Astrocyte of the spinal cord (primary cell): ENCODE data around the gene SV2A.
"Not testable (repeated sequence)": the region's sequence is repeated elsewhere in the genome, so short reads cannot be mapped to it uniquely, and the experiment has no call there.

ENCODE experiments used
- DNase-seq: peaks from one replicate; pipeline ENCODE4 v3.0.0; 2011; ENCODE audit warnings: low read depth, low spot score
- H3K4me3 ChIP-seq: 2 replicates; pipeline ENCODE4 v1.5.1; 2011; ENCODE audit warnings: low read depth, mild to moderate bottlenecking, low read length, moderate library complexity
- CTCF ChIP-seq: IDR thresholded peaks from 2 replicates; pipeline ENCODE4 v1.5.1; 2012; ENCODE audit warnings: low read depth, mild to moderate bottlenecking, low read length, inconsistent platforms
- in situ Hi-C: cut with HindIII; loops from 2 replicates; pipeline ENCODE4 v1.10.0; 2017; ENCODE audit warnings: low sequenced_read_pairs

The SV2A gene

GRCh38 chr1:149962039-149962647 is 44.5 kb upstream of the SV2A start:
- in situ Hi-C loops, result no loop called here
- peak; percentile 69 for TF ChIP-seq CTCF
- H3K4me3 ChIP-seq, result no peak overlapping the region
- peak; percentile 84 for DNase-seq

GRCh38 chr1:149957548-149957947 is 39.9 kb upstream of the SV2A start:
- H3K4me3 ChIP-seq, DNase-seq, in situ Hi-C loops: not testable (repeated sequence)

- no peak overlapping the region for H3K4me3 ChIP-seq
- TF ChIP-seq CTCF, result no peak
- peak; percentile 19 for DNase-seq
- in situ Hi-C loops, result no loop called here
Observed at GRCh38 chr1:149949911-149950310, 32.3 kb upstream of the SV2A start.

- no peak for TF ChIP-seq CTCF
- no peak overlapping the region for H3K4me3 ChIP-seq
- in situ Hi-C loops, result no loop called here
- DNase-seq, result no peak
Observed at GRCh38 chr1:149945206-149945605, 27.6 kb upstream of the SV2A start.

GRCh38 chr1:149942885-149943284 is 25.2 kb upstream of the SV2A start:
- no peak for TF ChIP-seq CTCF
- in situ Hi-C loops, result no loop called here
- no peak for DNase-seq
- H3K4me3 ChIP-seq, result no peak overlapping the region

GRCh38 chr1:149942207-149942606 is 24.6 kb upstream of the SV2A start:
- DNase-seq, result peak; percentile 34
- in situ Hi-C loops, result no loop called here
- TF ChIP-seq CTCF, result peak; percentile 49
- no peak overlapping the region for H3K4me3 ChIP-seq

GRCh38 chr1:149940427-149940826 is 22.8 kb upstream of the SV2A start:
- in situ Hi-C loops, result no loop called here
- TF ChIP-seq CTCF, result no peak
- no peak for DNase-seq
- H3K4me3 ChIP-seq, result no peak overlapping the region

GRCh38 chr1:149938668-149939003 is 21.0 kb upstream of the SV2A start:
- DNase-seq, H3K4me3 ChIP-seq, in situ Hi-C loops: not testable (repeated sequence)
